Glutamatergic neuron (in vitro differentiated cells): ENCODE measurements around the gene CEP112. TPM values are rescaled to one million over a fixed set of nuclear protein-coding genes. Genes with fewer than 3 reads are reported as not detected.

Source experiments
- DNase-seq: peaks from one replicate; pipeline ENCODE4 v3.0.0; 2022
- H3K27ac Mint-ChIP-seq: one replicate; pipeline ENCODE4 v1.8.0; 2020; ENCODE audit warnings: mild to moderate bottlenecking, mixed read lengths, inconsistent platforms; ENCODE audit not compliant: unreplicated experiment
- H3K27me3 Mint-ChIP-seq: one replicate; pipeline ENCODE4 v1.8.0; 2020; ENCODE audit warnings: mild to moderate bottlenecking, moderate library complexity, mixed read lengths, inconsistent platforms; ENCODE audit not compliant: unreplicated experiment
- H3K36me3 Mint-ChIP-seq: one replicate; pipeline ENCODE4 v1.8.0; 2020; ENCODE audit warnings: mild to moderate bottlenecking, mixed read lengths, inconsistent platforms; ENCODE audit not compliant: unreplicated experiment
- H3K4me1 Mint-ChIP-seq: one replicate; pipeline ENCODE4 v1.8.0; 2020; ENCODE audit warnings: mild to moderate bottlenecking, low read depth, mixed read lengths, inconsistent platforms; ENCODE audit not compliant: unreplicated experiment
- H3K4me3 Mint-ChIP-seq: one replicate; pipeline ENCODE4 v1.8.0; 2020; ENCODE audit warnings: mild to moderate bottlenecking, mixed read lengths, inconsistent platforms; ENCODE audit not compliant: unreplicated experiment
- H3K9me3 Mint-ChIP-seq: one replicate; pipeline ENCODE4 v1.8.0; 2020; ENCODE audit warnings: mild to moderate bottlenecking, moderate library complexity, mixed read lengths, inconsistent platforms; ENCODE audit not compliant: unreplicated experiment
- CTCF ChIP-seq: fragments of 200-600 bp; sonication (generic); IDR thresholded peaks from one replicate; pipeline ENCODE4 v1.5.0; 2021; ENCODE audit not compliant: partially characterized antibody, unreplicated experiment
- total RNA-seq: library from RNA; stranded (reverse); fragmentation: NEBNext Ultra II Directional; extraction: Animal tissue kit (Norgen Biotek cat#: 25700); gene quantifications from one replicate; pipeline ENCODE4 v1.2.1, GENCODE V29; 2021; ENCODE audit not compliant: unreplicated experiment

CEP112 gene
- total RNA-seq, 1 donor from 2014 or later = 8.5 TPM

GRCh38 chr17:66172144-66172543 lies 19.8 kb downstream of the CEP112 start:
- no peaks in the 10 kb centered on the region for H3K4me1 Mint-ChIP-seq
- no peaks in the 10 kb centered on the region for H3K27me3 Mint-ChIP-seq
- no peaks in the 10 kb centered on the region for H3K9me3 Mint-ChIP-seq
- no peak overlapping the region for H3K4me3 Mint-ChIP-seq
- H3K36me3 Mint-ChIP-seq = no peaks in the 10 kb centered on the region
- TF ChIP-seq CTCF = no peak
- no peak overlapping the region for H3K27ac Mint-ChIP-seq
- DNase-seq = no peak

GRCh38 chr17:66171692-66172091 lies 20.2 kb downstream of the CEP112 start:
- no peak for DNase-seq
- H3K4me3 Mint-ChIP-seq = no peak overlapping the region
- H3K4me1 Mint-ChIP-seq = no peaks in the 10 kb centered on the region
- H3K27me3 Mint-ChIP-seq = no peaks in the 10 kb centered on the region
- no peak for TF ChIP-seq CTCF
- no peaks in the 10 kb centered on the region for H3K9me3 Mint-ChIP-seq
- H3K36me3 Mint-ChIP-seq = no peaks in the 10 kb centered on the region
- H3K27ac Mint-ChIP-seq = no peak overlapping the region

GRCh38 chr17:66171172-66171571 lies 20.8 kb downstream of the CEP112 start:
- no peaks in the 10 kb centered on the region for H3K27me3 Mint-ChIP-seq
- H3K36me3 Mint-ChIP-seq = no peaks in the 10 kb centered on the region
- no peaks in the 10 kb centered on the region for H3K9me3 Mint-ChIP-seq
- no peak for DNase-seq
- no peak overlapping the region for H3K4me3 Mint-ChIP-seq
- H3K4me1 Mint-ChIP-seq = no peaks in the 10 kb centered on the region
- no peak for TF ChIP-seq CTCF
- H3K27ac Mint-ChIP-seq = no peak overlapping the region

GRCh38 chr17:66169839-66170238 lies 22.1 kb downstream of the CEP112 start:
- no peak for DNase-seq
- no peaks in the 10 kb centered on the region for H3K9me3 Mint-ChIP-seq
- no peaks in the 10 kb centered on the region for H3K36me3 Mint-ChIP-seq
- H3K27me3 Mint-ChIP-seq = no peaks in the 10 kb centered on the region
- no peak overlapping the region for H3K27ac Mint-ChIP-seq
- H3K4me3 Mint-ChIP-seq = no peak overlapping the region
- H3K4me1 Mint-ChIP-seq = no peaks in the 10 kb centered on the region
- no peak for TF ChIP-seq CTCF

- no peak overlapping the region for H3K4me3 Mint-ChIP-seq
- no peaks in the 10 kb centered on the region for H3K9me3 Mint-ChIP-seq
- H3K27me3 Mint-ChIP-seq = no peaks in the 10 kb centered on the region
- H3K27ac Mint-ChIP-seq = no peak overlapping the region
- no peaks in the 10 kb centered on the region for H3K4me1 Mint-ChIP-seq
- DNase-seq = no peak
- TF ChIP-seq CTCF = no peak
- H3K36me3 Mint-ChIP-seq = no peaks in the 10 kb centered on the region
These were observed 24.6 kb downstream of the CEP112 start for GRCh38 chr17:66167189-66167815.
